HG02759 (cell line): Measurements from ENCODE around the gene C17orf67.
"Not testable (repeated sequence)": the region's sequence is repeated elsewhere in the genome, so short reads cannot be mapped to it uniquely, and the experiment has no call there.

Experiments
- ATAC-seq: cut with Tn5 transposase; IDR thresholded peaks from one replicate; pipeline ENCODE4 v1.9.1; 2021; ENCODE audit warnings: mild to moderate bottlenecking, moderate library complexity; ENCODE audit not compliant: unreplicated experiment

Gene C17orf67

DNA sequence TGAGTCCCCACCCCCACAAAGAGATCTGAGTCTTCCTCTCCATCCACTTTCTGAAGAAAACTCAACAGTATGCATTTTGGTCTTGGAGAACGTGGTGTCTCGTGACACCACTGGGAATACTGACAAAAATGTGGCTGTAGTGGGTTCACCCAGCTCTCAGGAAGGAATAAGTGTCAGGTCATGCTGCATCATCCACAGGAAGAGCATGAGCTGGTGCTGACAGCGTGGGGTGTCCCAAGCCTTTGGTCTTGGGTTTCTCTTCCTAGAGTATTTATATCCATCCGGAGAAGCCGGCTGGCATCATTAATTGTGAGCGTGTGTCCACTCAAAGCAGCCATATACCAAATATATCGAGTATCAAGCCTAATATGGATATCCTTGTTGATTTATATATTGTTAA, 55.9 kb downstream of the C17orf67 start:
- no peak for ATAC-seq

- no peak for ATAC-seq
These were observed 59.1 kb downstream of the C17orf67 start for GRCh38 chr17:56774650-56775049.

- ATAC-seq = no peak
These were observed 60.6 kb downstream of the C17orf67 start for GRCh38 chr17:56773124-56773523.

DNA sequence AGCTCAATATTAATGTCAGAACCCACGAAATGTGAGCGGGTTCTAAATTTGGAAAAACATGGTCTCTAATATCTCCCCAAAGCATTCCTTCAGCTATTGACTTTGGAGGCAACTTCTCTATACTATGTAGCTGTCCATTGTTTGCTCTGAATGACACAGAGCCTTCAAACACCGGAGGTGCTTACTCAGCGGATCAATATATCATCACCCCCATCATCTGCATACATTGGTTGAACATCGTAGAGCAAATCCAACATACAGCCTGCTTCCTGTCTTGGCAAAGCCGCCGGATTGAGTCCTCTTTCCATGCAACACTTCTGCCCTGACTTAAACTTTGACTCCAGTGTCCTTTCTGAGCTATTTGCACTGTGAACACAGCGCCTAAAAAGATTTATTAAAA, 61.3 kb downstream of the C17orf67 start:
- no peak for ATAC-seq

DNA sequence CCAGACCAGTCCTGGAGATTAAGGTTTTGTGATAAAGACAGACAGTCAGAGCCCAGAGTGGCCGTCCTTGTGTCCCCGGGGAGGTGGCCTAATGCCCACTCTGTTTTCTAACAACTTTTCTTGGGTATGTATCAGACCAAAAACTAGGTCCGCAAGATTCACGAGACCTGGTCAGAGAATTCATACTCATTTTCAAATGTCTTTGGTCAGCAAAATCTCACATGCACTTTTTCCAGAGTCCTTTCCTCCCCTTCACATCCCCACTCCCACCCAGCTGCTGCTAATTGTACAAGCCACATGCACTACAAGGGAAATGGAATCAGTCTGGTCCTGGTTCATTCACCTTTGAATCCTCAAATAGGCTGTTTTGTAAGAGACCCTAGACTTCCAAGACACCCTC, 61.7 kb downstream of the C17orf67 start:
- no peak for ATAC-seq

DNA sequence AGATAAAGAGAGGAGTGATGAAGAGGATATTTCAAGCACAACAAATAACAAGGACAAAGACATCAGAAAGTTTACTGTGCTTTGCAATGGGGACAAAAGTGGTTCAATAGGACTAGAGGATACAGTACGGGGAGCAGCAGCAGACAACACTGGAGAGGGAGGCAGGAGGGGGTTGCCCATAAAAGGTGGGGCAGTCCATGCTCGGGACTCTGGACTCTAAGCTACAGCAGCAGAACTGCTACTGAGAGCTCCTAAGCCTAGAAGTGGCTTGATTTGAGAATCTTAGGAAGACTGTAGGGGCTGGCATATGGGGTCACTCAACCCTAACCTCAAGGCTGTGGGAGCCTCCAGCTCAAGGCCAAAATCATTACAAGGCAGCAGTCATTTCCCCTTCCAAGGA, 62.2 kb downstream of the C17orf67 start:
- no peak for ATAC-seq

GRCh38 chr17:56770427-56770826, 63.3 kb downstream of the C17orf67 start:
- no peak for ATAC-seq

GRCh38 chr17:56765449-56765848, 68.3 kb downstream of the C17orf67 start:
- no peak for ATAC-seq

DNA sequence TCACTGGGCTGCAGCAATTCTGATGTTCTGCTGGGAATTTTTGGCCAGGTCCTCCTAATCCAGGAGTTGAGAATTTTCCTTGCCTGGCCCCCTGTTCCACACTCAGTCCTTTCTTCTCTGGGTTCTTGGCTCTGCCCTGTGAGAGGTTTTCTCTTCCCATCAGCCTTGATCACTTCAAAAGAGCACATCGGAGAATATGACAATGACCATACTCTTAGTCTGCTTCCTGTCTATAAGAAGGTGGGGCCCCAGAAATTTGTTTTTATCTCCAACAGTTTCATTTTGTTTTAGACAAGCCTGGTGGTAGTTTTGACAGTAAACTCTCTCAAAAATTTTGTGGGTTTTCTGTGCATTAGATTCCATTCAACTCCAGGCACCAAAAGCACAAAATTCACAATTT, 70.7 kb downstream of the C17orf67 start:
- no peak for ATAC-seq

DNA sequence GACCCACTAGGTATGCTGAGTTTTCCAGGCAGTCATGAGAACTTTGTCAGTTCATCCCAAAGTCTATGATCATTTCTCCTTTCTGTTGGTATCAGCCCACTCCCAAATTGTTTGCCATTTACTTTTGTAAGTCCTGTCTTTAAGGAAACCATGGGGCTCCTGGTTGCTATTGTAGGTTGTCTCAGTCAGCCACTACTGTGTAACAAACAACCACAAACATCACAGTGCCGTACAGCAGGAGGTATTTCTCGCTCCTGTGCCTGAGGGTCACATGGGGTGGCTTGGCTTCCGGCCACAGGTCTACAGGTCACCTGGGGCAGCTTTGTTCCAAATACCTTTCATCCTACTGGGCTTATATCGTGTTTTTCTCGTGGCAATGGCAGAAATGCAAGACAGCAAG, 71.6 kb downstream of the C17orf67 start:
- no peak for ATAC-seq

DNA sequence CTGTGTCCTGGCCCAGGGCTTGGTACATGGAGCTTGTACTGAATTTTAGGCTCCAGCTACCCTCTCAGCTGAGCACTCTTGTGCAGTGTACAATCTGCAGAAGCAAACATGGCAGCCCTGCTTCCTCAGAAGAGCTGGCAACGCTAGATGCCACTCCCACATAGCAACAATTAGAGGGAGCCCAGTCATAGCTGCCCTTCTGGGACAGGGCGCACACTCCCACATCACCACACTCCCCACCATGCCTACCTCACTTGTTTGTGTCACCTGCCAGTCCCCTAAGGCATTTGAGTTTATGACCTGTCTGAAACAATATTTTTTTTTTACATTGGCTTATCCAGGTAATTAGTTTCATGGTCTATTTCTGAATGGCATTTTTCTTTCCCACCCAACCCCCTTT, 72.3 kb downstream of the C17orf67 start:
- ATAC-seq = no peak

- ATAC-seq = not testable (repeated sequence)
These were observed 76.1 kb downstream of the C17orf67 start for GRCh38 chr17:56757611-56758010.

- no peak for ATAC-seq
These were observed 77.2 kb downstream of the C17orf67 start for GRCh38 chr17:56756536-56756935.

- no peak for ATAC-seq
These were observed 78.4 kb downstream of the C17orf67 start for GRCh38 chr17:56755310-56755709.

DNA sequence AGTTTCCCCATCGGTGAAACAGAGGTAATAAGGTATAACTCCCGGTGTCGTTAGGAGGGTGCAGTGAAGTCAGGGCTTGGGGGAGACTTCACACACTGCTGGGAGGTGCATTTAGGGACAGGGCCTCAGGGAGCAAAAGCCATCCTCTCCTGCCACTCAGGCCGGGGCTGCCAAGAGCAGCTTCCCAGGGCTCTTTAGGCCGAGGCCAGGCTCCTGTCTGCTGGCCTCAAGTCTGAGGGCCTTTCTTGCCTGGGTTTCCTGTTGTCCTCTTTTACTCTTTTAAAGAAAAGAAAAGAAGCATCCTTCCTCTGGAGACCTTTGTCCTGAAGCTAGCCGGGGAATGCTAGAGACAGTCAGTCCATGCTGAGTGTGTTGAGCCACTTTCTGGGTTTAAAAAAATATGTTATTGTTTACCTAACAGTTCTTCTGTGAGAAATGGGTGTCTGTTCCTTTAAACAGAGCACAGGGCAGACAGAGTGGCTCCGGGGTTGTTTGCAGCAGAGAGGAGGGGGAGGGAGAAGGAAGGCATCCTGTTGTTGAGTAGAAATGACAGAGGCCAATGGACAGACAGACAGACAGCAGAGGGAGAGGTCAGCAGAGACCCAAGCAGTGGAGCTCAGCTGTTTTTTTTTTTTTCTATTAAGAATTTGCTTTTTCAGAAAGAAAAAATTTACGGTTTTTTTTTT, 79.1 kb downstream of the C17orf67 start:
- no peak for ATAC-seq

DNA sequence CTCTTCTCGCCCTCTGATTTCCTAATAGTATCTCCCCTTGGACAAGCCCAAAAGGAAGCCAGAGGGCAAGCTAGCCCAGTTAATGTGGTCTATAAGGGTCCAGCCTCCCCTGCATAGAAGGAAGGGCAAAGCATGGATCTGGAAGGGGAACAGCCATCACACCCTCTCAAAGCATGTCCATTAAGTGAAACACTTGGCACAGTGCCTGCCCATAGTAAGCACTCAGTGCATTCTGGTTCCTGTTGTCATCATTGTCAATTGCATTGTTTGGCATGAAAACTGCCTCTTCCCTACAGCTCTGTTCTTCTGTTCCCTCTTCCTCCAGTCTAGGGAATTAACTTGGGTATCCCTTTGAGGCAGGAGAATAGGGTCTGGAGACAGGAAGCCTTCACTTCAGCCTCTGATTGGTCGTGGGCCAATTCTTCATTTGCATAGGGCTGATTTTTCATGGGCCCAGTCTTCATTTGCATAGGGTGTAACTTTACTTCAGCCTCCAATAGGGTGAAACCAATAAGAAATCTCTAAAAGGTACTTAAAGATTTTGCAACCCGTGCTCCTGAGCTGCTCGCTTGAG, 81.4 kb downstream of the C17orf67 start:
- no peak for ATAC-seq

DNA sequence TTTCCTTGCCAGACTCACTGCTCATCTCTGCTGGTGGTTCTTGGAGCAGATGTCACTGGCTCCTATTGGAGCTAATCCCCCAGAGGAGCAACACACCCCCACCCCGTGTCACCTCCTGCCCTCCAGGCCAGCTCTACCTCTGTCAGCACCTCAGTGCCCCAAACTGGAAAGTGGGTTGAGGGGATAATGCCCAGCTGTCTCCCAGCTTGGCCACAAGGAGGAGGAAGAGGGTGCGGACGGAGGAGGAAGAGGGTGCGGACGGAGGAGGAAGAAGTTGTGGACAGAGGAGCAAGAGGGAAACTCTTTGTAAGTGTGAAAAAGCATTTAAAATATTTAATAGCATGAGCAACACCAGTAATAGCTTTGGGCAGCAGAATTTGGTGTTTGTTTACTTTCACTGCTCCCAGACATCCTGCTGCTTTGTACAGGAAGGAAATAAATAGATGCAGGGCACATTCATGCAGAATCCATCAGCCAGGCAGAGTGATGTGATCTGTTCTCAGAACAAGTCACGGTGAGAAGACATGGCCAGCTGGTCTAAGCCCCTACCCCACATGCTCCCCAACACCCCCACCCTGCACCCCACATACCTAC, 82.5 kb downstream of the C17orf67 start:
- no peak for ATAC-seq

DNA sequence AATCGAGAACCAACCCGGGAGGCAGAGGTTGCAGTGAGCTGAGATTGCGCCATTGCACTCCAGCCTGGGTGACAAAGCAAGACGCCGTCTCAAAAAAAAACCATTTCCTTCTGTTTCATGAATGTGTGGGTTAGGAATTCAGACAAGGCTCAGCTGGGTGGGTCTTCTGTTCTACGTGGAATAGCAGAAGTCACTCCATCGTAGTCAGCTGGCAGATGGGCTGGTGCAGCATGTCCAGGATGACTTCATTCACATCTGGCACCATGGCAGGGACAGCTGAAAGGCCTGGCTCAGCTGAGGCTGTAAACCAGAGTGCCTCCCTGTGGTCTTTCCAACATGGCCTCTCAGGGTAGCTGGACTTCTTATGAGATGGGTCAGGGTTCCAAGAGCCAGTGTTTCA, 89.0 kb downstream of the C17orf67 start:
- ATAC-seq = no peak

- no peak for ATAC-seq
These were observed 91.1 kb downstream of the C17orf67 start for GRCh38 chr17:56742601-56743000.
